Astrocyte (in vitro differentiated cells and primary cell): ENCODE data around the gene SAG.

ENCODE experiments used
- EZH2 ChIP-seq: IDR thresholded peaks from 2 replicates; pipeline ENCODE4 v1.6.1; 2012; ENCODE audit warnings: mild to moderate bottlenecking, low read length, inconsistent platforms; ENCODE audit not compliant: insufficient read depth
- TF ChIP-seq, protein P1 (sequence below): IDR thresholded peaks from 2 replicates; pipeline ENCODE4 v1.5.1; 2011; ENCODE audit warnings: low read depth, mild to moderate bottlenecking, inconsistent platforms, low read length, moderate library complexity; ENCODE audit not compliant: insufficient read depth

DNA sequence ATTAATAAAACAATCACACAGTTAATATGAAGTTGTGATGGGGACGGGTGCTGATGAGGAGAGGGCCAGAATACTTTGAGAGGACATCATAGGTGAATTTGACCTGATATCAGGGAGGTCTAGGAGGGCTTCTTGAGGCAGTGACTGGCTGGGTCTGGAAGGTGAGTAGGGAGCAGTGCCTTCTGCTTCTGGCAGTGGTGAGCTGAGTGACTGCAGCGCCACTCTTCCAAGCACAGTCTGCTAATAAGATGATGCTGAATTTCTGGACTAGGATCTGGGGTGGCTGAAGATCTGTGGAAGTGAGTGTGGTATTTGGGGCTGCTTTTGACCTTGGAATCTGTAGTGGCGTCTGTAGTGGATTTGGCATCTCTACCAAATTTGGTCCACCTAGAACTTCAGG is 52.2 kb downstream of the SAG start:
- TF ChIP-seq, protein P1, sequence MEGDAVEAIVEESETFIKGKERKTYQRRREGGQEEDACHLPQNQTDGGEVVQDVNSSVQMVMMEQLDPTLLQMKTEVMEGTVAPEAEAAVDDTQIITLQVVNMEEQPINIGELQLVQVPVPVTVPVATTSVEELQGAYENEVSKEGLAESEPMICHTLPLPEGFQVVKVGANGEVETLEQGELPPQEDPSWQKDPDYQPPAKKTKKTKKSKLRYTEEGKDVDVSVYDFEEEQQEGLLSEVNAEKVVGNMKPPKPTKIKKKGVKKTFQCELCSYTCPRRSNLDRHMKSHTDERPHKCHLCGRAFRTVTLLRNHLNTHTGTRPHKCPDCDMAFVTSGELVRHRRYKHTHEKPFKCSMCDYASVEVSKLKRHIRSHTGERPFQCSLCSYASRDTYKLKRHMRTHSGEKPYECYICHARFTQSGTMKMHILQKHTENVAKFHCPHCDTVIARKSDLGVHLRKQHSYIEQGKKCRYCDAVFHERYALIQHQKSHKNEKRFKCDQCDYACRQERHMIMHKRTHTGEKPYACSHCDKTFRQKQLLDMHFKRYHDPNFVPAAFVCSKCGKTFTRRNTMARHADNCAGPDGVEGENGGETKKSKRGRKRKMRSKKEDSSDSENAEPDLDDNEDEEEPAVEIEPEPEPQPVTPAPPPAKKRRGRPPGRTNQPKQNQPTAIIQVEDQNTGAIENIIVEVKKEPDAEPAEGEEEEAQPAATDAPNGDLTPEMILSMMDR: no peak
- no peak for TF ChIP-seq EZH2
